Neural cell (in vitro differentiated cells): ENCODE results near the gene HDAC9. TPM values are rescaled to one million over a fixed set of nuclear protein-coding genes. Genes with fewer than 3 reads are reported as not detected.

Experiments used
- H2AFZ ChIP-seq: fragments of 200-600, 300-800 bp; sonication (generic), shearing (Covaris generic); 2 replicates; pipeline ENCODE4 v1.6.0; 2014; ENCODE audit warnings: low read depth, mild to moderate bottlenecking, antibody characterized with exemption, low read length, moderate library complexity
- H3F3A ChIP-seq: fragments of 200-600 bp; shearing (Covaris generic); 2 replicates; pipeline ENCODE4 v1.6.1; 2016; ENCODE audit warnings: mild to moderate bottlenecking, moderate library complexity, mixed read lengths, antibody characterized with exemption, low read length; ENCODE audit not compliant: insufficient read depth, poor library complexity, severe bottlenecking
- H3K27ac ChIP-seq: fragments of 200-600, 300-800 bp; sonication (generic), shearing (Covaris generic); 2 replicates; pipeline ENCODE4 v1.5.1; 2014; ENCODE audit warnings: mild to moderate bottlenecking, low read length, moderate library complexity
- H3K27me3 ChIP-seq: fragments of 300-800, 200-600 bp; sonication (generic), shearing (Covaris generic); 2 replicates; pipeline ENCODE4 v1.6.0; 2014; ENCODE audit warnings: mild to moderate bottlenecking, low read depth, low read length, moderate library complexity; ENCODE audit not compliant: insufficient read depth
- H3K36me3 ChIP-seq: fragments of 300-800, 200-600 bp; sonication (generic), shearing (Covaris generic); 2 replicates; pipeline ENCODE4 v1.5.1; 2014; ENCODE audit warnings: mild to moderate bottlenecking, antibody characterized with exemption, low read length, moderate library complexity; ENCODE audit not compliant: insufficient read depth
- H3K4me2 ChIP-seq: fragments of 300-800, 200-600 bp; sonication (generic), shearing (Covaris generic); 2 replicates; pipeline ENCODE4 v1.6.0; 2014; ENCODE audit warnings: mild to moderate bottlenecking, low read length
- H3K4me3 ChIP-seq: fragments of 300-800, 200-600 bp; sonication (generic), shearing (Covaris generic); 2 replicates; pipeline ENCODE4 v1.5.1; 2014; ENCODE audit warnings: mild to moderate bottlenecking, low read length, moderate library complexity
- H3K79me2 ChIP-seq: fragments of 200-600 bp; shearing (Covaris generic); replicated peaks from 2 replicates; pipeline ENCODE4 v1.6.0; 2014; ENCODE audit warnings: mild to moderate bottlenecking, low read length, moderate library complexity; ENCODE audit not compliant: insufficient read depth
- H3K9ac ChIP-seq: fragments of 300-800, 200-600 bp; sonication (generic), shearing (Covaris generic); 2 replicates; pipeline ENCODE4 v1.6.1; 2016; ENCODE audit warnings: mild to moderate bottlenecking, low read length, mixed read lengths
- H3K9me2 ChIP-seq: fragments of 200-600 bp; shearing (Covaris generic); 2 replicates; pipeline ENCODE4 v1.6.1; 2016; ENCODE audit warnings: mild to moderate bottlenecking, low read length, mixed read lengths; ENCODE audit not compliant: insufficient read depth
- H3K9me3 ChIP-seq: fragments of 200-600, 300-800 bp; sonication (generic), shearing (Covaris generic); 2 replicates; pipeline ENCODE4 v1.6.1; 2016; ENCODE audit warnings: mild to moderate bottlenecking, mixed run types, low read length, moderate library complexity, mixed read lengths
- H4K20me1 ChIP-seq: fragments of 200-600 bp; shearing (Covaris generic); 2 replicates; pipeline ENCODE4 v1.6.1; 2016; ENCODE audit warnings: mild to moderate bottlenecking, mixed run types; ENCODE audit not compliant: insufficient read depth
- EP300 ChIP-seq: fragments of 450-650 bp; conservative IDR thresholded peaks from 2 replicates; pipeline ENCODE4 v1.6.1; 2014; ENCODE audit warnings: antibody characterized with exemption, mild to moderate bottlenecking, moderate library complexity; ENCODE audit not compliant: poor library complexity, severe bottlenecking
- EZH2 ChIP-seq: fragments of 200-600, 300-800 bp; shearing (Covaris generic), sonication (generic); IDR thresholded peaks from 2 replicates; pipeline ENCODE4 v1.6.1; 2014; ENCODE audit warnings: antibody characterized with exemption, low read length, borderline replicate concordance, mild to moderate bottlenecking; ENCODE audit not compliant: insufficient read depth, poor library complexity, severe bottlenecking
- MXI1 ChIP-seq: fragments of 450-650 bp; conservative IDR thresholded peaks from 2 replicates; pipeline ENCODE4 v1.6.1; 2014; ENCODE audit warnings: antibody characterized with exemption, mild to moderate bottlenecking; ENCODE audit not compliant: poor library complexity, severe bottlenecking
- POLR2AphosphoS5 ChIP-seq: IDR thresholded peaks from 2 replicates; pipeline ENCODE4 v1.6.1; 2012
- RAD21 ChIP-seq: fragments of 450-650 bp; conservative IDR thresholded peaks from 2 replicates; pipeline ENCODE4 v1.6.1; 2014; ENCODE audit warnings: antibody characterized with exemption, mild to moderate bottlenecking, moderate library complexity
- REST ChIP-seq: IDR thresholded peaks from 2 replicates; pipeline ENCODE4 v1.6.1; 2012; ENCODE audit warnings: borderline replicate concordance
- SMC3 ChIP-seq: fragments of 450-650 bp; conservative IDR thresholded peaks from 2 replicates; pipeline ENCODE4 v1.6.1; 2014; ENCODE audit warnings: antibody characterized with exemption, mild to moderate bottlenecking, moderate library complexity; ENCODE audit not compliant: poor library complexity
- TAF1 ChIP-seq: IDR thresholded peaks from 2 replicates; pipeline ENCODE4 v1.6.1; 2012; ENCODE audit warnings: low read depth
- polyA plus RNA-seq: library from polyadenylated mRNA; depleted of rRNA; stranded (reverse); fragments of >200 nt; gene quantifications from 2 replicates; pipeline ENCODE4 v1.2.3, GENCODE V29; 2014
- TF ChIP-seq, protein P1 (sequence below): fragments of 450-650 bp; IDR thresholded peaks from 2 replicates; pipeline ENCODE4 v1.5.1; 2014; ENCODE audit warnings: antibody characterized with exemption, mild to moderate bottlenecking, moderate library complexity; ENCODE audit not compliant: poor library complexity, severe bottlenecking

The HDAC9 gene
- polyA plus RNA-seq, 1 donor from 2014 or later: 15.9 TPM

- TF ChIP-seq POLR2AphosphoS5: no peak
- TF ChIP-seq REST: no peak
- TF ChIP-seq EZH2: no peak
- no peak for TF ChIP-seq TAF1
- no peak for TF ChIP-seq MXI1
- TF ChIP-seq SMC3: no peak
- no peak for TF ChIP-seq RAD21
- TF ChIP-seq, protein P1, sequence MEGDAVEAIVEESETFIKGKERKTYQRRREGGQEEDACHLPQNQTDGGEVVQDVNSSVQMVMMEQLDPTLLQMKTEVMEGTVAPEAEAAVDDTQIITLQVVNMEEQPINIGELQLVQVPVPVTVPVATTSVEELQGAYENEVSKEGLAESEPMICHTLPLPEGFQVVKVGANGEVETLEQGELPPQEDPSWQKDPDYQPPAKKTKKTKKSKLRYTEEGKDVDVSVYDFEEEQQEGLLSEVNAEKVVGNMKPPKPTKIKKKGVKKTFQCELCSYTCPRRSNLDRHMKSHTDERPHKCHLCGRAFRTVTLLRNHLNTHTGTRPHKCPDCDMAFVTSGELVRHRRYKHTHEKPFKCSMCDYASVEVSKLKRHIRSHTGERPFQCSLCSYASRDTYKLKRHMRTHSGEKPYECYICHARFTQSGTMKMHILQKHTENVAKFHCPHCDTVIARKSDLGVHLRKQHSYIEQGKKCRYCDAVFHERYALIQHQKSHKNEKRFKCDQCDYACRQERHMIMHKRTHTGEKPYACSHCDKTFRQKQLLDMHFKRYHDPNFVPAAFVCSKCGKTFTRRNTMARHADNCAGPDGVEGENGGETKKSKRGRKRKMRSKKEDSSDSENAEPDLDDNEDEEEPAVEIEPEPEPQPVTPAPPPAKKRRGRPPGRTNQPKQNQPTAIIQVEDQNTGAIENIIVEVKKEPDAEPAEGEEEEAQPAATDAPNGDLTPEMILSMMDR: no peak
- TF ChIP-seq EP300: no peak
- Histone ChIP-seq H3K9me2 (no peaks in the 10 kb centered on the region), H3K27me3 (no peaks in the 10 kb centered on the region), H3K9me3 (no peaks in the 10 kb centered on the region), H3K4me3 (no peak overlapping the region), H3K4me2 (no peak overlapping the region), H3K9ac (no peak overlapping the region), H3F3A (no peaks in the 10 kb centered on the region), H3K27ac (no peak overlapping the region), H4K20me1 (no peaks in the 10 kb centered on the region), H3K79me2 (no peaks in the 10 kb centered on the region), H2AFZ (no peak overlapping the region), H3K36me3 (no peaks in the 10 kb centered on the region)
Measured at GRCh38 chr7:18481776-18482175, 13.8 kb upstream of the HDAC9 start.

DNA sequence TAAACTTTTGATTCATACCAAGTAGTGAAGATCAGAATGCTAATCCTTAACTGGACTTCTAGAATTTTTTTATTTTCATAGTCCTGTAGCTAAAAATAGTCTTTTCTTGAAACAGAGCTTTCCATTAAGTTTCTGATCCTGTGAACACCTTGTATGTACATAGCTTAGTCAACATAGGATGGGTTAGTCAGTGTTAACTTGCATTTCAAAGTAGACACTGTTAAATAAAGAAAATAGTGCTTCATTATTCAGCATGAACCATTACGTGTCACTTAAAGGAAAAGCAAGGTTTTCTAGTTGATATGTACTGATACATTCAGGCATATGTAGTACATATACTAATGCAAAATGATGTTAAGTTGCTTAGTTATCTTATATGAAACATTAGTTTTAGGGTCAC lies 7.5 kb upstream of the HDAC9 start:
- Histone ChIP-seq H4K20me1 (no peaks in the 10 kb centered on the region), H3K9me3 (no peaks in the 10 kb centered on the region), H3K9me2 (no peaks in the 10 kb centered on the region), H2AFZ (no peak overlapping the region), H3K27me3 (no peaks in the 10 kb centered on the region), H3K27ac (no peak overlapping the region), H3K79me2 (no peaks in the 10 kb centered on the region), H3F3A (no peaks in the 10 kb centered on the region), H3K4me3 (no peak overlapping the region), H3K9ac (no peak overlapping the region), H3K4me2 (no peak overlapping the region), H3K36me3 (no peaks in the 10 kb centered on the region)
- no peak for TF ChIP-seq REST
- no peak for TF ChIP-seq RAD21
- TF ChIP-seq EZH2: no peak
- no peak for TF ChIP-seq EP300
- TF ChIP-seq TAF1: no peak
- no peak for TF ChIP-seq MXI1
- no peak for TF ChIP-seq POLR2AphosphoS5
- TF ChIP-seq, protein P1: no peak
- TF ChIP-seq SMC3: no peak
